Activated T-cell treated with anti-CD3 and anti-CD28 coated beads, Interleukin-2, amount 50 U/mL, for 4 hours (primary cell): Measurements from ENCODE around the gene RNU7-1. TPM values are rescaled to one million over a fixed set of nuclear protein-coding genes. Genes with fewer than 3 reads are reported as not detected.
A peak's percentile ranks its signal among the peaks of the same experiment; 100 is the strongest.

Experiments used
- ATAC-seq, 2 donors: fragments of 200-7000 bp; cut with Tn5 transposase; one replicate each; pipeline ENCODE4 v1.10.0; 2021
- DNase-seq: peaks from one replicate; pipeline ENCODE4 v3.0.0-alpha.2; 2020
- H3K27me3 Mint-ChIP-seq: one replicate; pipeline ENCODE4 v1.8.0; 2021; ENCODE audit warnings: low read depth, mixed read lengths
- H3K36me3 Mint-ChIP-seq: one replicate; pipeline ENCODE4 v1.8.0; 2022; ENCODE audit warnings: mixed read lengths; ENCODE audit not compliant: insufficient read depth
- H3K4me1 Mint-ChIP-seq: one replicate; pipeline ENCODE4 v1.8.0; 2021; ENCODE audit warnings: low read depth, mixed read lengths
- H3K4me3 Mint-ChIP-seq: one replicate; pipeline ENCODE4 v1.8.0; 2021; ENCODE audit warnings: mild to moderate bottlenecking, moderate library complexity, mixed read lengths
- H3K9me3 Mint-ChIP-seq: one replicate; pipeline ENCODE4 v1.8.0; 2021; ENCODE audit warnings: mixed read lengths
- total RNA-seq, 3 donors: library from RNA; stranded (reverse); gene quantifications; one replicate each; pipeline ENCODE4 v1.2.1, GENCODE V29; 2021

Gene RNU7-1
- total RNA-seq, 3 donors from 2014 or later: not detected

GRCh38 chr12:6939191-6939540, 4.5 kb upstream of the RNU7-1 start:
- peak overlapping the region; percentile 40 for H3K4me3 Mint-ChIP-seq
- peaks cover 18% of the 10 kb centered on the region for H3K36me3 Mint-ChIP-seq
- no peak for DNase-seq
- ATAC-seq: no peak
- no peaks in the 10 kb centered on the region for H3K27me3 Mint-ChIP-seq
- H3K4me1 Mint-ChIP-seq: peaks cover 48% of the 10 kb centered on the region
- no peaks in the 10 kb centered on the region for H3K9me3 Mint-ChIP-seq

- ATAC-seq (no peak), DNase-seq (no peak)
- H3K27me3 Mint-ChIP-seq: no peaks in the 10 kb centered on the region
- no peaks in the 10 kb centered on the region for H3K9me3 Mint-ChIP-seq
- peaks cover 55% of the 10 kb centered on the region for H3K4me1 Mint-ChIP-seq
- peaks cover 4% of the 10 kb centered on the region for H3K36me3 Mint-ChIP-seq
- no peak overlapping the region for H3K4me3 Mint-ChIP-seq
Observed at GRCh38 chr12:6941267-6941666, 2.3 kb upstream of the RNU7-1 start.

GRCh38 chr12:6941782-6942181, 1.8 kb upstream of the RNU7-1 start:
- peaks cover 55% of the 10 kb centered on the region for H3K4me1 Mint-ChIP-seq
- peaks cover 4% of the 10 kb centered on the region for H3K36me3 Mint-ChIP-seq
- no peak overlapping the region for H3K4me3 Mint-ChIP-seq

GRCh38 chr12:6942331-6942665, 1.3 kb upstream of the RNU7-1 start:
- no peak overlapping the region for H3K4me3 Mint-ChIP-seq
- ATAC-seq (no peak), DNase-seq (no peak)
- peaks cover 58% of the 10 kb centered on the region for H3K4me1 Mint-ChIP-seq
- H3K9me3 Mint-ChIP-seq: no peaks in the 10 kb centered on the region
- peaks cover 4% of the 10 kb centered on the region for H3K36me3 Mint-ChIP-seq
- no peaks in the 10 kb centered on the region for H3K27me3 Mint-ChIP-seq

More at GRCh38 chr12:6941782-6942181, 1.8 kb upstream of the RNU7-1 start:
- Mint-ChIP-seq H3K9me3 (no peaks in the 10 kb centered on the region), H3K27me3 (no peaks in the 10 kb centered on the region)
- DNase-seq: no peak
- no peak for ATAC-seq

- Mint-ChIP-seq H3K4me1 (peaks cover 66% of the 10 kb centered on the region), H3K4me3 (peak overlapping the region; percentile 94), H3K9me3 (no peaks in the 10 kb centered on the region), H3K27me3 (no peaks in the 10 kb centered on the region), H3K36me3 (peaks cover 2% of the 10 kb centered on the region)
- peak; percentile 66 for DNase-seq
- ATAC-seq: peak; percentile 42 to 44
Observed at GRCh38 chr12:6943389-6943721, 261 bp upstream of the RNU7-1 start.

GRCh38 chr12:6944381-6945186, 968 bp downstream of the RNU7-1 start:
- DNase-seq (peak; percentile 80), ATAC-seq (peak; percentile 51 to 55)
- H3K4me1 Mint-ChIP-seq: peaks cover 72% of the 10 kb centered on the region
- no peaks in the 10 kb centered on the region for H3K27me3 Mint-ChIP-seq
- H3K36me3 Mint-ChIP-seq: peaks cover 2% of the 10 kb centered on the region
- H3K9me3 Mint-ChIP-seq: no peaks in the 10 kb centered on the region
- peak overlapping the region; percentile 94 for H3K4me3 Mint-ChIP-seq

GRCh38 chr12:6945613-6946012, 2.0 kb downstream of the RNU7-1 start:
- no peak for ATAC-seq

GRCh38 chr12:6946033-6946919, 2.7 kb downstream of the RNU7-1 start:
- DNase-seq (peak; percentile 38), ATAC-seq (no peak)
- Mint-ChIP-seq H3K36me3 (no peaks in the 10 kb centered on the region), H3K4me1 (peaks cover 83% of the 10 kb centered on the region), H3K9me3 (no peaks in the 10 kb centered on the region), H3K4me3 (peak overlapping the region; percentile 94), H3K27me3 (no peaks in the 10 kb centered on the region)

More at GRCh38 chr12:6945613-6946012, 2.0 kb downstream of the RNU7-1 start:
- Mint-ChIP-seq H3K4me1 (peaks cover 78% of the 10 kb centered on the region), H3K27me3 (no peaks in the 10 kb centered on the region), H3K4me3 (peak overlapping the region; percentile 94), H3K36me3 (no peaks in the 10 kb centered on the region), H3K9me3 (no peaks in the 10 kb centered on the region)
- no peak for DNase-seq

- ATAC-seq: no peak
- peaks cover 83% of the 10 kb centered on the region for H3K4me1 Mint-ChIP-seq
Observed at GRCh38 chr12:6946920-6947374, 3.3 kb downstream of the RNU7-1 start.

GRCh38 chr12:6947615-6948014, 4.0 kb downstream of the RNU7-1 start:
- Mint-ChIP-seq H3K36me3 (peaks cover 8% of the 10 kb centered on the region), H3K9me3 (no peaks in the 10 kb centered on the region), H3K27me3 (no peaks in the 10 kb centered on the region), H3K4me3 (peak overlapping the region; percentile 48), H3K4me1 (peaks cover 79% of the 10 kb centered on the region)
- ATAC-seq (no peak), DNase-seq (no peak)

More at GRCh38 chr12:6946920-6947374, 3.3 kb downstream of the RNU7-1 start:
- no peak for DNase-seq
- H3K27me3 Mint-ChIP-seq: no peaks in the 10 kb centered on the region
- peaks cover 2% of the 10 kb centered on the region for H3K36me3 Mint-ChIP-seq
- peak overlapping the region; percentile 94 for H3K4me3 Mint-ChIP-seq
- H3K9me3 Mint-ChIP-seq: no peaks in the 10 kb centered on the region

GRCh38 chr12:6948873-6949594, 5.4 kb downstream of the RNU7-1 start:
- Mint-ChIP-seq H3K4me1 (peaks cover 70% of the 10 kb centered on the region), H3K36me3 (peaks cover 15% of the 10 kb centered on the region), H3K4me3 (peak overlapping the region; percentile 95), H3K27me3 (no peaks in the 10 kb centered on the region), H3K9me3 (no peaks in the 10 kb centered on the region)
- peak; percentile 43 for DNase-seq
- ATAC-seq: peak; percentile 1 to 2

GRCh38 chr12:6950401-6950801, 6.8 kb downstream of the RNU7-1 start:
- no peak for ATAC-seq

GRCh38 chr12:6950811-6951540, 7.4 kb downstream of the RNU7-1 start, which contains the start of gene PTPN6:
Gene PTPN6 (plus strand): TSS chr12:6951356. CDS start chr12:6951513, 157 bp downstream.
- no peaks in the 10 kb centered on the region for H3K9me3 Mint-ChIP-seq
- ATAC-seq (peak; percentile 32 to 39), DNase-seq (peak; percentile 61)
- H3K4me1 Mint-ChIP-seq: peaks cover 71% of the 10 kb centered on the region
- peak within 1 kb of the TSS; percentile 95 for H3K4me3 Mint-ChIP-seq
- no peaks in the 10 kb centered on the region for H3K27me3 Mint-ChIP-seq
- peaks cover 27% of the 10 kb centered on the region for H3K36me3 Mint-ChIP-seq

More at GRCh38 chr12:6950401-6950801, 6.8 kb downstream of the RNU7-1 start:
- H3K27me3 Mint-ChIP-seq: no peaks in the 10 kb centered on the region
- H3K4me3 Mint-ChIP-seq: peak overlapping the region; percentile 95
- no peaks in the 10 kb centered on the region for H3K9me3 Mint-ChIP-seq
- peaks cover 71% of the 10 kb centered on the region for H3K4me1 Mint-ChIP-seq
- peak; percentile 21 for DNase-seq
- H3K36me3 Mint-ChIP-seq: peaks cover 22% of the 10 kb centered on the region
